HTR-8/SVneo (cell line): Measurements from ENCODE around the gene COL28A1.

Experiments
- DNase-seq: peaks from one replicate; pipeline ENCODE4 v3.0.0; 2011; ENCODE audit warnings: low spot score, mixed read lengths; ENCODE audit not compliant: insufficient read length
- FAIRE-seq: peaks from 2 replicates; lab custom pipeline; 2011; peaks lifted over from hg19 to GRCh38; lab: Jason Lieb, UNC

COL28A1 gene

DNA sequence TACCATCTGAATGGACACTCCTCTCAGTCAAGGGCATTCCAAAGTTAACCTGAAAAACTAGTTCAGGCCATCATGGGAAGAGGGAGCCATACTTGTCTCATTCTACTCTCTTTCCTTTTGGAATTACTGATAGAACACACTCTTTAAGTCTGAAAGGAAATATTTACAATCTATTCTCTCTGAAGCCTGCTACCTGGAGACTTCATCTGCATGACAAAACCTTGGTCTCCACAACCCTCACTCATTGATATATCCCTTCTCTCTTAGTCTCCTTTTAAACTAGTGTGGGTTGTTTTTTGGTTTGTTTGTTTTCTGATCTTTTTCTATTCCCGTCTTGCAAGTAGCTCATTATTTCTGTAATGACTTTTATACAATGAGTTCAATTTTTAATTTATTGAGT is 183.8 kb downstream of the COL28A1 start:
- FAIRE-seq, result no peak
- no peak for DNase-seq

DNA sequence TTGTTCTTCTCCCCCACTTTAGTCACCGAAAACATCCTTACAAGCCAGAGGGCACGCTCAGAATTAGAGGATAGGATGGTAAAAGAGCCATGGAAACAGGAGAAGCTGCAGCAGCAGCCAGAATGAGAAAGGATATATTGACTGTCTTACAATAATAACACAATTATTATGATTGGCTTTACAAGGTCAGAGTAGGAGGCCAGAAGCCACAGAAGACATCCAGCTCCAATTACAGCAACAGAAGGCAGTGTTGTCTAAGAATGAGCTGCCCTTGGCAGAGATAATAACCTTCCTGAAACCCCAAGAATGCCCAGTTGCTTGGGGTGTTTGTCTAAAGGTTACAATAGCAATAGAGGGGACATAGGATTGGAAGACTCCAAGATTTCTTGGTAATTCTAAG is 184.5 kb downstream of the COL28A1 start:
- FAIRE-seq (no peak), DNase-seq (no peak)

DNA sequence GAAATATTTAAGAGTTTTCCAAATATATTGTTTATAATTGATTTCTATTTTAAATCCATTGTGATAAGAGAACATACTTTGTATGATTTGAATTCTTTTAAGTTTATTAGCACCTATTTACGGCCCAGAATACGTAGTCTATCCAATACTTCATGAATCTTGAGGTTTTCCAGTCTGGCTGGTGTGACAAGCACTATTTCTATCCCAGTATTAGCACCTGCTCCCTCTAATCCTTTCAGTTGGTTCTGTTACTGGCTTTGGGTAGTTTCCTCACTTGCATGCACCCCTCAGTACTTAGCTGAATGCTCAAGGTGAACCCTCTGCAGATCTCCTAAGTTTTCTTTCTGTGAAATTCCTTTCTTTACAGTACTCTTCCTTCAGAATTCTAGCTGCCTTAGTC is 186.5 kb downstream of the COL28A1 start:
- no peak for FAIRE-seq
- no peak for DNase-seq

DNA sequence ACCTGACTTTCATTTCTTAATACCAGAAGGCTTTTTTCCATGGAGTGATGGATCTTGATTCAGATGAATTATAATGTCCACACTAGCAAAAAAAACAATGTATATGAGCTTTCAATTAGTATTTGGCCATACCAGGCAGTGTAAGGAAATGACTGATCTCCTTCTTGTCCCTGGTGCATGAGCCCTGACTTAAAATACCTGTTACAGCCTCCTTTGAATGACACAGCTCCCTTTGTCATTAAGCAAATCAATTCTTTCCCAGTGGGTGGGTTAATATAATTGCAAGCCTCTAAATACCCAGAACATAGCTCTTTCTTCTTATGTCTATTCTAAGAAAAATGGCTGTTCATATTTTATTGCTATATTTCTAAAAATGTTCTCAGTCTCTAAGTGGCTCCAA is 188.6 kb downstream of the COL28A1 start:
- FAIRE-seq, result no peak
- no peak for DNase-seq

DNA sequence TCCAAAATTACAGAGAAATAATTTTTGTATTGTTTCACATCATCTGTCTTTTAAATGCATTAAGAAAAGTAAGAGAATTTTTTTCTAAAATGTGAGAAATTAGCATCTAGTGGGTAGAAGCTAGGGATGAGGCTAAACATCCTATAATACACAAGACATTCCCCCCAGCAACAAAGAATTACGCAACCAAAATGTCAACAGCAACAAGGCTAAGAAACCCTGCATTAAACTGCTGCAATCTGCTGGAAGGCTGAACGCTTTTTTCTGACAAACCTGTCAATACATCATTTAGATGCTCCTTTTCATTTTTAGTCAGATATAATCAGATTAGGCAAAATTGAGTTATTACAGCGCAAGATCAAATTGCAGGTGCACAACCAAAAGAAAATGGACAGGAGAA is 191.1 kb downstream of the COL28A1 start:
- DNase-seq (no peak), FAIRE-seq (no peak)

DNA sequence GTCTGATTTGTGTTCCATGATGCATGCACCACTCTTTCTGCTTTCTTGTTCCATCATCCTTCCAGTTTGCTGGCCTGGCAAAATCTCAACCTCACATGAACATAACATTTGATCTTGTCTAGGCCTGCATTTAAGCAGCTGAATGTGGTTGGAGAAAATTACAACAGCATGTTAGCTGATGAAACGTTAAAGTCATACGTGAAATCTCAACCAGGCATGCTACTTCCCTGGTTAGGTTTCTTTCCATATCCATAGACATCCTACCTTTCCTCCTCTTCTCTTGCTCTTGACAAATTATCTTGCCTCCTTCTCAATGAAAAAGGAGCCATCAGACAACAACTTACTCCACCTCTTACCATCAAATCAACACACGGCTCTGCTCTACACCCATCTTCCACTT is 199.8 kb downstream of the COL28A1 start:
- FAIRE-seq (no peak), DNase-seq (no peak)

GRCh38 chr7:7335215-7335614 is 200.5 kb downstream of the COL28A1 start:
- DNase-seq, result no peak
- FAIRE-seq, result peak; percentile 20

DNA sequence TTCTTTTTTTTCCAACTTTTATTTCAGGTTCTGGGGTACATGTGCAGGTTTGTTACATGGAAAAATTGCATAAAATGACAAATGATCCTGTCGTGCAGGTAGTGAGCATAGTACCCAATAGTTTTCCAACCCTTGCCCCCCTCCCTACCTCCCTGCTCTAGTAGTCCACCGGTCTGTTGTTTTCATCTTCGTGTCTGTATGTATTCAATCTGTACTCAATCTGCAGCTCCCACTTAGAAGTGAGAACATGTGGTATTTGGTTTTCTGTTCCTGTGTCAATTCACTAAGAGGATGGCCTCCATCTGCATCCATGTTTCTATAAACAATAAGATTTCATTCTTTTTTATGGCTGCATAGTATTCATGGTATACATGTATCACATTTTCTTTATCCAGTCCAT is 202.1 kb downstream of the COL28A1 start:
- FAIRE-seq, result no peak
- no peak for DNase-seq

GRCh38 chr7:7331523-7331922 is 204.2 kb downstream of the COL28A1 start:
- no peak for DNase-seq
- no peak for FAIRE-seq

GRCh38 chr7:7330997-7331396 is 204.7 kb downstream of the COL28A1 start:
- DNase-seq (no peak), FAIRE-seq (no peak)

DNA sequence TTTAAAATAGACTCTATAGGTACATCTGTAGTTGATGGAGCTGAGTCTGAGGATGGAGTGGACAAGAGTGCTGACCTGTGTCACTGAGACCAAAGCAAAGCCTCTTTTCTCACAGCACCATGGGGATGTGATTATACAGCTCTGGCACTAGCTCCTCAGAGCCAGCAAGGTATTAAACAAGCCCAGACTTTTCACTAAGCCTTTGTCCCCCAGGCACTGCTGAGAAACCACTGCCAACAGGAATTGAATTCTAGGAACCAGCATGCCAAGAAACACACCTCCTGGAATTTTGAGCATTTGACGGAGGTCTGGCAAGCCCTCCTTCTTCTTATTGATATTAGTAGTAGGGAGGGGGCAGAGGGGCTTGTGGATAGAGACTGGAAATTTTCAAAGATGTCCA is 206.3 kb downstream of the COL28A1 start:
- DNase-seq (no peak), FAIRE-seq (no peak)

DNA sequence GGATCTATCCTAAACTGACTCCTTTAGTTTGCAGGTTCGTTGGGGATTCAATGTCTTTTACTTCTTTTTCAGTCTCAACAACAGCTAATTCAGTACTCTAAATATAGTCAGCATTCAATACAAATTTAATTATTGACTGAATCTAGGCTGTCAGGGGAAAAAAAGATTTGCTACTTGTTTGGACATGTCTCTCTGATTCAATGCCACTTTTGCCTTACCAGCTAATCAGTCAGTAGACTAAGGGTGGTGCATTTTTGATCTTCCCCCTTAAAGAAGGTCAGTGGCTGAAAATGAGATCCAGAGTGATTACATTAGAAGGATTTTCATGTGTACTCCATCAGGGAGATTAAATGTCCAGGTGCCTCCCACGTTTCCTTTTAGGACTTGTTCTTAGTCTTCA is 208.2 kb downstream of the COL28A1 start:
- DNase-seq, result no peak
- no peak for FAIRE-seq

DNA sequence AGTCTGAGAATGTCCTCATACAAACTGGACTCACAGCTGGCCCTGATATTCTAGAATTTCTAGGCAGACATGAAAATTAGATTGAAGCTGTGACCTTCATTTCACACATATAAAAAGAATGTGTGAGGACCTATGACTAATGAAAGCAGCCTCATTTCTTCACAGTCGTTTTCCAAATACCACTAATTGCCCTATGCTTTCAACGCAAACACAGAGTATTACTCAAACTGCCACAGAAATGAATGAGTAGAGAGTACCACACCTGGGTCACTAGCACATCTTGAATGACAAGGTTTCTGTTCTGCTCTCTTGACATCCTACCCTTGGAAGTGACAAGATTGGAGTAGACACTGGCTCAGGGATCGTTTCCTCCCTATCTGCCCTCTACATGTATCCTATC is 211.0 kb downstream of the COL28A1 start:
- peak; percentile 42 for FAIRE-seq
- no peak for DNase-seq

GRCh38 chr7:7323921-7324320 is 211.8 kb downstream of the COL28A1 start:
- FAIRE-seq (no peak), DNase-seq (no peak)

- no peak for FAIRE-seq
These were observed 212.3 kb downstream of the COL28A1 start for GRCh38 chr7:7323352-7323751.

DNA sequence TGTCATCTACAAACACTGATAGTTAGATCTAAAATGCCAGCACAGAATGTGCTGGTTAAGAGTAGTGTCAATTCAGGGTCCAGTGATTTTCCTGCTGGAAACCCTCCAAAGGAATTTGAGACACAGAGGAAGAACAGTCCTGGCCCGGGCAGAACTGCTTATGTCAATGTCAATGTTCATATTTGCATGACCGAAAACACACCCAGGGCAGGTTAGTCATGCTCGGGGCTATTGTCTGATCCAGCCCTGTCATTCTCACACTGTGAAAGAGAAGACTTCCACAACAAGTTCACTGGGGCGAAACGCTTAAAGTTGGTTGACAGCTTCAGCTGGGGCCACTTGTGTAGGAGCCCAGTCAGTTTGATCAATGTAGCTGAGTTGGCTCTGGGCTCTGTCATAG is 214.0 kb downstream of the COL28A1 start:
- no peak for DNase-seq
- no peak for FAIRE-seq

More at GRCh38 chr7:7323352-7323751, 212.3 kb downstream of the COL28A1 start:
- DNase-seq, result no peak

DNA sequence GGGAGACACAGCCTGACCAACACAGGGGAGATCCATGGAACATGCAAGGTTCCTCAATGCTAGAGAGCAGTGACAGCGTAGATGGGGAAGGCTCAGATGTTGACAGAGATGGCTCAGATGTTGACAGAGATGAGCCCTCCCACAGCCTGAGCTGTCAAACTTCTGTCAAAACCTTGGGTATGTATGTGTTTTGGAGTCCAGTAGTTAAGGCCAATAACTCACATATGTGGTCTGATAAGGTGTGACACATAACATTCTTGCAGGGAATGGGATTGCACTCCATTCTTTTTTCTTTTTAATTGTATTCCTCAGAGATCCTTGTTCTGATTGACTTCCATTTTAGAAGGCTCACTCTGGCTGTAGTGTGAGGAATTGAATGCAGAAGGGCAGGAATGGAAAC is 217.1 kb downstream of the COL28A1 start:
- DNase-seq, result no peak
- FAIRE-seq, result no peak

DNA sequence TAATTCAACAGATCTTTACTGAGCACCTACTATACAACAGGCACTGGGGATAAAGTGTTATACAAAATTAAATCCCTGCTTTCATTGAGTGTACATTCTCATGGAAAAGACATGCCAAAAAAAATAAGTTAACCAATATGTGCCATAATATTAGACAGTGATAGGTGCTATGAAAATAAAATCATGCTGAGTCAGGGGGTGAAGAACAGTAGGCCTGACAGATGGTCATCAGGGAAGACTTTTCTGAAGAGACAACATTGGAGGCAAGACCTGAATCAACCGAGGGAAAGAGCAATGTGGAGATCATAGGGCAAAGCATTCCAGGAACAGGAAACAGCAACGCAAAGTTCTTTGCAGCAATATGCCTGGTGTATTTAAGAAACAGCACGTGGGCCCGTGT is 217.8 kb downstream of the COL28A1 start:
- DNase-seq (no peak), FAIRE-seq (no peak)

GRCh38 chr7:7315851-7316250 is 219.8 kb downstream of the COL28A1 start:
- no peak for FAIRE-seq
- DNase-seq, result no peak

GRCh38 chr7:7312323-7312722 is 223.3 kb downstream of the COL28A1 start:
- FAIRE-seq (no peak), DNase-seq (no peak)

DNA sequence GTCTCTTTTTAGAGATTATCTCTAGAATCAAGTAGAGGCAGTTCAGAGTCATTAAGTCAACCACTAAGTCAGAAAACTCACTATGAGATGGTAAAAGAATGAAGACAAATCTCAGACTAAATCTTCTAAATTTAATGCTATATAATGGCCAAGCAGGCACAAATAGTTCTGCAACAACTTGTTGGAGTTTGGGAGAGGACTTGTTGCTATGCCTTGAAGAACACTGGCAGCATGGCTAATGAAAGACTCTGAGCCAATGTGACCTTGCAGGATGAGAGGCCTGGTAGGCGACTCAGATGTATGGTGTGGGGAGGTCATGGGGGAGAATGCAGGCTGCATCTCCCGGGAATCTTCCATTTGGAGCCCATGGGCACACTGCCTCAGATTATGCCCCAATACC is 224.7 kb downstream of the COL28A1 start:
- FAIRE-seq, result no peak
- DNase-seq, result no peak

- no peak for FAIRE-seq
- DNase-seq, result no peak
These were observed 226.5 kb downstream of the COL28A1 start for GRCh38 chr7:7309203-7309602.
